Spleen (tissue), 7 donors: ENCODE results near the gene RMI2.

Experiments
- CTCF ChIP-seq, 11 experiments: fragments of 200-600 bp in 7 of 11; fragments of 450-650 bp in 4 of 11; sonication (generic) in 4 of 11; IDR thresholded peaks in 8 of 11; conservative IDR thresholded peaks in 3 of 11; 1 replicate in 7 of 11; 2 replicates in 4 of 11; pipeline versions ENCODE4 v1.4.0 to v1.8.0; 2016 to 2021; ENCODE audit warnings: antibody characterized with exemption in 11 of 11, inconsistent platforms in 4 of 11, mild to moderate bottlenecking in 1 of 11
- POLR2A ChIP-seq, 3 donors: fragments of 450-650 bp; IDR thresholded peaks; one replicate each; pipeline ENCODE4 v1.5.1; 2017; ENCODE audit warnings: antibody characterized with exemption in 3 of 3, mild to moderate bottlenecking in 1 of 3
- POLR2AphosphoS5 ChIP-seq, 3 donors: sonication (generic); formaldehyde crosslinking; IDR thresholded peaks; one replicate each; pipeline ENCODE4 v1.5.1; 2017; ENCODE audit warnings: antibody characterized with exemption in 3 of 3
- donor health status: DM: no; HTN: no; CAD: no; lungs with moderate emphysema.
- donor health status: DM: no; HTN: no; CAD: no.
- donor health status: DM: no; HTN: no; CAD: no.

GRCh38 chr16:11356573-11357331 lies 11.5 kb downstream of the RMI2 start:
- TF ChIP-seq POLR2AphosphoS5 (IDR thresholded peaks at IDR 0.05) (peak in 1 of 3 donors; percentile 44), CTCF (IDR thresholded peaks at IDR 0.05 in 8 of 11, conservative IDR thresholded peaks at IDR 0.05 in 3 of 11) (peak; percentile 33 to 79 (median 69)), POLR2A (IDR thresholded peaks at IDR 0.05) (no peak)
